ENCODE measurements around the gene IFI35.
A peak's percentile ranks its signal among the peaks of the same experiment; 100 is the strongest.

The IFI35 gene

GRCh38 chr17:42999003-42999525 lies 7.5 kb upstream of the IFI35 start:
- H3K4me1 ChIP-seq (ENCODE audit: control insufficient read depth, insufficient read depth, low read length), result peaks cover 12% of the 10 kb centered on the region
- peaks cover 36 to 59% of the 10 kb centered on the region in 2 experiments for H3K36me3 ChIP-seq (ENCODE audit: control insufficient read depth in 2 of 2, insufficient read depth in 1 of 2, low read length in 2 of 2)
- peak overlapping the region; percentile 64 for H3K4me3 ChIP-seq (ENCODE audit: low read depth, low read length)
- no peaks in the 10 kb centered on the region for H3K9me3 ChIP-seq (ENCODE audit: control insufficient read depth, insufficient read depth, low read depth, low read length)
- peak overlapping the region; percentile 99 for H3K27ac ChIP-seq (ENCODE audit: extremely low read depth, low read depth, low read length)
- ChIA-PET POLR2A (interaction anchor here (0.6 to 3.4 kb wide), 21 partner anchors 8 to 487 kb away, joined by 5 to 36 read pairs (median 14); partner anchors contain the start of genes AARSD1, AOC2, BECN1 and DHX8), CTCF (interaction anchor here (0.6 to 2.5 kb wide), 11 partner anchors 11 to 485 kb away, joined by 3 to 14 read pairs (median 4); partner anchors contain the start of genes AARSD1, AOC2, DHX8 and PSMC3IP)
- TF ChIP-seq ZNF155 (tag by site-specific recombination; IDR thresholded peaks at IDR 0.05), result no peak
- no peak for TF ChIP-seq ZNF174 (tag by site-specific recombination; IDR thresholded peaks at IDR 0.05)
- TF ChIP-seq ZNF768 (tag by site-specific recombination; IDR thresholded peaks at IDR 0.05), result no peak
- TF ChIP-seq SP3 (tag by site-specific recombination; IDR thresholded peaks at IDR 0.05), result no peak
- no peak for TF ChIP-seq PRDM1 (tag by site-specific recombination; IDR thresholded peaks at IDR 0.05)
- TF ChIP-seq PBX3 (CRISPR knock-in tag; IDR thresholded peaks at IDR 0.05), result no peak
- no peak for TF ChIP-seq ZNF132 (tag by site-specific recombination; IDR thresholded peaks at IDR 0.05; ENCODE audit: borderline replicate concordance)
- no peak for TF ChIP-seq ZNF580 (tag by site-specific recombination; IDR thresholded peaks at IDR 0.05)
- TF ChIP-seq ZNF521 (tag by site-specific recombination; IDR thresholded peaks at IDR 0.05), result no peak
- no peak for TF ChIP-seq TSHZ1 (tag by site-specific recombination; IDR thresholded peaks at IDR 0.05; ENCODE audit: borderline replicate concordance)
- TF ChIP-seq CTCF (tag by site-specific recombination; IDR thresholded peaks at IDR 0.05), result no peak
- no peak for TF ChIP-seq ZNF529 (tag by site-specific recombination; IDR thresholded peaks at IDR 0.05; ENCODE audit: insufficient replicate concordance)
- TF ChIP-seq KLF16 (tag by site-specific recombination; IDR thresholded peaks at IDR 0.05), result no peak
- no peak for TF ChIP-seq ZNF366 (tag by site-specific recombination; conservative IDR thresholded peaks at IDR 0.05)
- no peak for TF ChIP-seq ZNF449 (tag by site-specific recombination; IDR thresholded peaks at IDR 0.05)
- no peak for TF ChIP-seq ZFP37 (tag by site-specific recombination; IDR thresholded peaks at IDR 0.05)
- no peak for TF ChIP-seq ZBTB8A (tag by site-specific recombination; IDR thresholded peaks at IDR 0.05)
- no peak for TF ChIP-seq ZNF704 (tag by site-specific recombination; IDR thresholded peaks at IDR 0.05)
- TF ChIP-seq ZNF114 (tag by site-specific recombination; IDR thresholded peaks at IDR 0.05), result no peak
- TF ChIP-seq ZNF518A (tag by site-specific recombination; conservative IDR thresholded peaks at IDR 0.05; ENCODE audit: low read depth), result no peak

All from HEK293 (cell line).